Fibroblast of mammary gland (primary cell): ENCODE results near the gene TARBP2.

Experiments
- DNase-seq: peaks from one replicate; pipeline ENCODE4 v3.0.0-alpha.2; 2010; ENCODE audit warnings: low read depth
- H3K4me3 ChIP-seq: 2 replicates; pipeline ENCODE4 v1.5.1; 2011; ENCODE audit warnings: low read depth, mild to moderate bottlenecking, low read length, moderate library complexity; ENCODE audit not compliant: control insufficient read depth
- CTCF ChIP-seq: conservative IDR thresholded peaks from 2 replicates; pipeline ENCODE4 v1.5.1; 2011; ENCODE audit warnings: low read depth, low read length, inconsistent platforms; ENCODE audit not compliant: control insufficient read depth, insufficient read depth

Gene TARBP2

GRCh38 chr12:53499266-53500141 is 1.6 kb upstream of the TARBP2 start, which contains the start of gene MAP3K12:
Gene MAP3K12 (minus strand): TSS chr12:53499458. CDS start chr12:53487391, 12,067 bp downstream.
- DNase-seq: peak; percentile 60
- peak within 1 kb of the TSS; percentile 66 for H3K4me3 ChIP-seq
- no peak for TF ChIP-seq CTCF

- peak overlapping the region; percentile 66 for H3K4me3 ChIP-seq
- TF ChIP-seq CTCF: no peak
- peak; percentile 86 for DNase-seq
These were observed 824 bp upstream of the TARBP2 start for GRCh38 chr12:53500142-53500775.

GRCh38 chr12:53501615-53502181 is 615 bp downstream of the TARBP2 start:
- no peak for TF ChIP-seq CTCF
- no peak for DNase-seq
- H3K4me3 ChIP-seq: peak overlapping the region; percentile 66

- DNase-seq: peak; percentile 75
- TF ChIP-seq CTCF: no peak
- peak overlapping the region; percentile 66 for H3K4me3 ChIP-seq
These were observed 1.2 kb downstream of the TARBP2 start for GRCh38 chr12:53502331-53502730.

- no peak overlapping the region for H3K4me3 ChIP-seq
- no peak for TF ChIP-seq CTCF
- DNase-seq: no peak
These were observed 2.1 kb downstream of the TARBP2 start for GRCh38 chr12:53502983-53503728.
